ENCODE data around the gene YKT6. TPM values are rescaled to one million over a fixed set of nuclear protein-coding genes. Genes with fewer than 3 reads are reported as not detected.
A peak's percentile ranks its signal among the peaks of the same experiment; 100 is the strongest.
"Not testable (repeated sequence)": the region's sequence is repeated elsewhere in the genome, so short reads cannot be mapped to it uniquely, and the experiment has no call there.

Gene YKT6
- total RNA-seq, 1 donor from 2014 or later, result 77.4 TPM

- DNase-seq (ENCODE audit: low spot score), result no peak
These were observed 9.6 kb upstream of the YKT6 start for GRCh38 chr7:44191171-44191570.

GRCh38 chr7:44193011-44193802 is 7.6 kb upstream of the YKT6 start:
- DNase-seq (ENCODE audit: low spot score), result peak; percentile 62

- DNase-seq (ENCODE audit: low spot score), result peak; percentile 18
These were observed 6.7 kb upstream of the YKT6 start for GRCh38 chr7:44194069-44194468.

GRCh38 chr7:44194562-44195145 is 6.1 kb upstream of the YKT6 start:
- DNase-seq (ENCODE audit: low spot score), result peak; percentile 24

- peak; percentile 16 for DNase-seq (ENCODE audit: low spot score)
These were observed 4.9 kb upstream of the YKT6 start for GRCh38 chr7:44195889-44196288.

- DNase-seq (ENCODE audit: low spot score), result peak; percentile 68
These were observed 4.3 kb upstream of the YKT6 start for GRCh38 chr7:44196450-44196872.

- peak; percentile 57 for DNase-seq (ENCODE audit: low spot score)
These were observed 3.3 kb upstream of the YKT6 start for GRCh38 chr7:44197474-44197873.

- not testable (repeated sequence) for DNase-seq (ENCODE audit: low spot score)
These were observed 615 bp upstream of the YKT6 start for GRCh38 chr7:44200163-44200562.

- no peak for DNase-seq (ENCODE audit: low spot score)
These were observed 1.0 kb downstream of the YKT6 start for GRCh38 chr7:44201813-44202212.

GRCh38 chr7:44206008-44206407 is 5.2 kb downstream of the YKT6 start:
- peak; percentile 59 for DNase-seq (ENCODE audit: low spot score)

GRCh38 chr7:44208085-44208484 is 7.3 kb downstream of the YKT6 start:
- peak; percentile 64 for DNase-seq (ENCODE audit: low spot score)

- DNase-seq (ENCODE audit: low spot score), result peak; percentile 16
These were observed 9.3 kb downstream of the YKT6 start for GRCh38 chr7:44210107-44210506.

GRCh38 chr7:44211126-44211675 is 10.4 kb downstream of the YKT6 start:
- peak; percentile 39 for DNase-seq (ENCODE audit: low spot score)

GRCh38 chr7:44212018-44212417 is 11.2 kb downstream of the YKT6 start:
- peak; percentile 64 for DNase-seq (ENCODE audit: low spot score)

GRCh38 chr7:44212581-44213184 is 11.9 kb downstream of the YKT6 start:
- peak; percentile 64 for DNase-seq (ENCODE audit: low spot score)

- DNase-seq (ENCODE audit: low spot score), result peak; percentile 55
These were observed 12.6 kb downstream of the YKT6 start for GRCh38 chr7:44213206-44213876.

- peak; percentile 83 for DNase-seq (ENCODE audit: low spot score)
These were observed 13.2 kb downstream of the YKT6 start for GRCh38 chr7:44213877-44214388.

- DNase-seq (ENCODE audit: low spot score), result peak; percentile 77
These were observed 14.8 kb downstream of the YKT6 start for GRCh38 chr7:44215531-44215930.

- peak; percentile 73 for DNase-seq (ENCODE audit: low spot score)
These were observed 15.2 kb downstream of the YKT6 start for GRCh38 chr7:44216019-44216418.

GRCh38 chr7:44216521-44217222 is 15.9 kb downstream of the YKT6 start:
- DNase-seq (ENCODE audit: low spot score), result peak; percentile 41

Data from mesenteric fat pad (tissue), 1 donor.